WTC11 (cell line): Measurements from ENCODE around the gene GIGYF1. TPM values are rescaled to one million over a fixed set of nuclear protein-coding genes. Genes with fewer than 3 reads are reported as not detected.

Experiments used
- ATAC-seq: fragments of 200-7000 bp; cut with Tn5 transposase; 2 replicates; pipeline ENCODE4 v1.10.0; 2021; ENCODE audit warnings: mild to moderate bottlenecking, moderate library complexity
- CTCF ChIA-PET: fragments of 300-600 bp; sonication (Branson Sonifier 250); formaldehyde crosslinking; loops from one replicate; lab custom pipeline; 2021; ENCODE audit warnings: antibody characterized with exemption; lab: Charles Lee
- POLR2A ChIA-PET: fragments of 350-600 bp; sonication (Branson Sonifier 250); formaldehyde crosslinking; loops from one replicate; lab custom pipeline; 2021; ENCODE audit warnings: antibody characterized with exemption; lab: Charles Lee
- DNase-seq: peaks from one replicate; pipeline ENCODE4 v3.0.0; 2021; ENCODE audit warnings: low spot score
- H3K27ac Mint-ChIP-seq: 2 replicates; pipeline ENCODE4 v1.8.0; 2021; ENCODE audit warnings: mixed read lengths
- H3K27me3 Mint-ChIP-seq: 2 replicates; pipeline ENCODE4 v1.8.0; 2021; ENCODE audit warnings: low read depth, mild to moderate bottlenecking, moderate library complexity, mixed read lengths
- H3K36me3 Mint-ChIP-seq: 2 replicates; pipeline ENCODE4 v1.8.0; 2021; ENCODE audit warnings: mixed read lengths
- H3K4me1 Mint-ChIP-seq: 2 replicates; pipeline ENCODE4 v1.8.0; 2022; ENCODE audit warnings: mixed read lengths
- H3K4me3 Mint-ChIP-seq: 2 replicates; pipeline ENCODE4 v1.8.0; 2021; ENCODE audit warnings: mild to moderate bottlenecking, moderate library complexity, mixed read lengths
- H3K9me3 Mint-ChIP-seq: 2 replicates; pipeline ENCODE4 v1.8.0; 2021; ENCODE audit warnings: mixed read lengths
- CREB1 ChIP-seq: sonication (generic); formaldehyde crosslinking; IDR thresholded peaks from 2 replicates; pipeline ENCODE4 v1.8.0; 2023; ENCODE audit warnings: mild to moderate bottlenecking, missing genetic modification reagents
- ESRRA ChIP-seq: sonication (generic); formaldehyde crosslinking; IDR thresholded peaks from 2 replicates; pipeline ENCODE4 v1.8.1; 2022; ENCODE audit warnings: mild to moderate bottlenecking, missing genetic modification reagents, borderline replicate concordance
- ETV6 ChIP-seq: sonication (generic); formaldehyde crosslinking; IDR thresholded peaks from 2 replicates; pipeline ENCODE4 v1.8.1; 2022; ENCODE audit warnings: mild to moderate bottlenecking, missing genetic modification reagents
- GABPB1 ChIP-seq: sonication (generic); formaldehyde crosslinking; IDR thresholded peaks from 2 replicates; pipeline ENCODE4 v1.8.1; 2023; ENCODE audit warnings: mild to moderate bottlenecking, missing genetic modification reagents
- HMGA2 ChIP-seq: fragments of 250-450 bp; sonication (Bioruptor Pico); IDR thresholded peaks from 2 replicates; pipeline ENCODE4 v1.4.0; 2021; ENCODE audit warnings: mild to moderate bottlenecking, moderate library complexity
- KAT7 ChIP-seq: sonication (generic); formaldehyde crosslinking; IDR thresholded peaks from 2 replicates; pipeline ENCODE4 v1.8.1; 2023; ENCODE audit warnings: missing genetic modification reagents, mild to moderate bottlenecking, borderline replicate concordance
- NR1H2 ChIP-seq: sonication (generic); formaldehyde crosslinking; IDR thresholded peaks from 2 replicates; pipeline ENCODE4 v1.9.0; 2021; ENCODE audit warnings: mild to moderate bottlenecking, moderate library complexity, missing genetic modification reagents
- RORB ChIP-seq: fragments of 250-450 bp; sonication (Bioruptor Pico); IDR thresholded peaks from 2 replicates; pipeline ENCODE4 v1.9.0; 2021; ENCODE audit warnings: mild to moderate bottlenecking
- SMAD3 ChIP-seq: sonication (generic); formaldehyde crosslinking; IDR thresholded peaks from 2 replicates; pipeline ENCODE4 v1.8.0; 2022; ENCODE audit warnings: missing genetic modification reagents, mild to moderate bottlenecking, borderline replicate concordance
- TCF7 ChIP-seq: sonication (generic); formaldehyde crosslinking; IDR thresholded peaks from 2 replicates; pipeline ENCODE4 v1.8.0; 2022; ENCODE audit warnings: mild to moderate bottlenecking, low read depth, missing genetic modification reagents, moderate library complexity
- TP53 ChIP-seq: sonication (generic); formaldehyde crosslinking; IDR thresholded peaks from 2 replicates; pipeline ENCODE4 v1.8.1; 2023; ENCODE audit warnings: mild to moderate bottlenecking, missing genetic modification reagents
- ZNF121 ChIP-seq: sonication (generic); formaldehyde crosslinking; IDR thresholded peaks from 2 replicates; pipeline ENCODE4 v1.8.0; 2023; ENCODE audit warnings: missing genetic modification reagents
- total RNA-seq: library from RNA; stranded (reverse); gene quantifications from 3 replicates; pipeline ENCODE4 v1.2.3, GENCODE V29; 2021
- TF ChIP-seq, protein P1 (sequence below): fragments of 250-450 bp; sonication (Bioruptor Pico); IDR thresholded peaks from 2 replicates; pipeline ENCODE4 v1.9.0; 2021; ENCODE audit warnings: moderate library complexity, mild to moderate bottlenecking, inconsistent platforms, borderline replicate concordance
- TF ChIP-seq, protein P2 (sequence below): sonication (generic); formaldehyde crosslinking; IDR thresholded peaks from 2 replicates; pipeline ENCODE4 v1.8.1; 2023; ENCODE audit warnings: mild to moderate bottlenecking, missing genetic modification reagents, moderate library complexity
- TF ChIP-seq, protein P3 (sequence below): fragments of 200-600 bp; IDR thresholded peaks from 2 replicates; pipeline ENCODE4 v1.8.0; 2022; ENCODE audit warnings: antibody characterized with exemption
- TF ChIP-seq, protein P4 (sequence below): sonication (generic); formaldehyde crosslinking; IDR thresholded peaks from 2 replicates; pipeline ENCODE4 v1.8.0; 2022; ENCODE audit warnings: mild to moderate bottlenecking, missing genetic modification reagents
- TF ChIP-seq, protein P5 (sequence below): sonication (generic); formaldehyde crosslinking; IDR thresholded peaks from 2 replicates; pipeline ENCODE4 v1.8.1; 2023; ENCODE audit warnings: mild to moderate bottlenecking, moderate library complexity, missing genetic modification reagents
- TF ChIP-seq, protein P6 (sequence below): sonication (generic); formaldehyde crosslinking; IDR thresholded peaks from 2 replicates; pipeline ENCODE4 v1.8.1; 2023; ENCODE audit warnings: mild to moderate bottlenecking, missing genetic modification reagents
- TF ChIP-seq, protein P7 (sequence below): sonication (generic); formaldehyde crosslinking; IDR thresholded peaks from 2 replicates; pipeline ENCODE4 v1.8.1; 2022; ENCODE audit warnings: mild to moderate bottlenecking, moderate library complexity, missing genetic modification reagents

Gene GIGYF1
- total RNA-seq, 1 experiment from 2014 or later, result 130 TPM

DNA sequence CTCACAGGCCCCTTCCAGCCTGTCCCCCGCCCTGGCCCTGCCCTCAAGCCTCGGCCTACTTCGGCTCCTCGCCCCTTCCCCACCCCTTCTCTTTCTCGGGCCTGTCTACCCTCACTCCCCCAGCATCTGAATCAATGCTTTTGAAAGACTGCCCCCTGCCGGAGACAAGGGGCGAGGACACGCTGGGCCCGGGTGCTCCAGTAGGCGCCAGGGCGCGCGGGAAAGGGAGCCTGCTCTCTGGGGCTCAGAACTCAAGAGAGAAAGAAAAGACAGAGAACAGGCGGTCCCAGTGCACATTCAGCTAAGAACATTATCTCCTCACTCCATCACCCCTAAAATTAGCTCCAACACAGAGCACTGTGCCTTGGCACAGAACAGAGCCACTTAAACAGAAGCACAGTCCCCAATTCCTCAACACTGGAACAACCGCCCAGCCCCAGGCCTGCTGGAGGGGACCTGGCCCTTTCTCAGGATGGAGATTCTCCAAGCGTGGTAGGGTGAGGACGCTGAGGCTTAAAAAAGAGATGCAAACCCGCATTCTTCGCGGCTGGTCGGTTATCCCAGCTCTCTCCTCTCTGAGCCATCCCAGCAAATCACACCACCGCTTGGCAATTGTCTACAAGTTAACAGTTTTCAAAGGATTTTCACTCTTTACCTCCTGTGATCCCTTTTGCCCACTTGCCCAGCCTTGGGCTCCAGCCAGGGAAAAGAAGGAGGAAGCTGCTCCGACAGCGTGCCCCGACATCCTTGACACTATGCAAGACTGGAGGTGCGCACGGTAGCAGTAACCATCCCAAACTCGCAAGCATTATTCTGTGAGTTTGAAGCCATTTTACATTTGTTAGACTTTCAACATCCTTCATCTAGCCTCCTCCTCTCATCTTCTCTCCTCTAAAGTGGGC lies 2.1 kb downstream of the GIGYF1 start:
- peak; percentile 78 for ATAC-seq
- Mint-ChIP-seq H3K9me3 (no peaks in the 10 kb centered on the region), H3K36me3 (peaks cover 26% of the 10 kb centered on the region), H3K27ac (peak overlapping the region; percentile 97), H3K27me3 (no peaks in the 10 kb centered on the region), H3K4me1 (peaks cover 42% of the 10 kb centered on the region), H3K4me3 (peak overlapping the region; percentile 96)
- CTCF ChIA-PET, result interaction anchor here (0.6 to 8.5 kb wide), 38 partner anchors 9 to 1111 kb away, joined by 3 to 108 read pairs (median 4); partner anchors contain the start of genes EPO, FBXO24, GNB2 and LRCH4
- no peak for TF ChIP-seq ESRRA
- peak; percentile 55; the same call in 1 of the 2 replicates for TF ChIP-seq ETV6 (CRISPR knock-in tag)
- TF ChIP-seq CREB1 (CRISPR knock-in tag), result no peak
- TF ChIP-seq, protein P1, sequence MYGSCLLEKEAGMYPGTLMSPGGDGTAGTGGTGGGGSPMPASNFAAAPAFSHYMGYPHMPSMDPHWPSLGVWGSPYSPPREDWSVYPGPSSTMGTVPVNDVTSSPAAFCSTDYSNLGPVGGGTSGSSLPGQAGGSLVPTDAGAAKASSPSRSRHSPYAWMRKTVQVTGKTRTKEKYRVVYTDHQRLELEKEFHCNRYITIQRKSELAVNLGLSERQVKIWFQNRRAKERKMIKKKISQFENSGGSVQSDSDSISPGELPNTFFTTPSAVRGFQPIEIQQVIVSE (CRISPR knock-in tag), result no peak
- TF ChIP-seq, protein P2, sequence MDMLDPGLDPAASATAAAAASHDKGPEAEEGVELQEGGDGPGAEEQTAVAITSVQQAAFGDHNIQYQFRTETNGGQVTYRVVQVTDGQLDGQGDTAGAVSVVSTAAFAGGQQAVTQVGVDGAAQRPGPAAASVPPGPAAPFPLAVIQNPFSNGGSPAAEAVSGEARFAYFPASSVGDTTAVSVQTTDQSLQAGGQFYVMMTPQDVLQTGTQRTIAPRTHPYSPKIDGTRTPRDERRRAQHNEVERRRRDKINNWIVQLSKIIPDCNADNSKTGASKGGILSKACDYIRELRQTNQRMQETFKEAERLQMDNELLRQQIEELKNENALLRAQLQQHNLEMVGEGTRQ (CRISPR knock-in tag), result peak; percentile 11; the same call in 1 of the 2 replicates
- TF ChIP-seq ZNF121, result no peak
- TF ChIP-seq TP53, result no peak
- TF ChIP-seq, protein P3, sequence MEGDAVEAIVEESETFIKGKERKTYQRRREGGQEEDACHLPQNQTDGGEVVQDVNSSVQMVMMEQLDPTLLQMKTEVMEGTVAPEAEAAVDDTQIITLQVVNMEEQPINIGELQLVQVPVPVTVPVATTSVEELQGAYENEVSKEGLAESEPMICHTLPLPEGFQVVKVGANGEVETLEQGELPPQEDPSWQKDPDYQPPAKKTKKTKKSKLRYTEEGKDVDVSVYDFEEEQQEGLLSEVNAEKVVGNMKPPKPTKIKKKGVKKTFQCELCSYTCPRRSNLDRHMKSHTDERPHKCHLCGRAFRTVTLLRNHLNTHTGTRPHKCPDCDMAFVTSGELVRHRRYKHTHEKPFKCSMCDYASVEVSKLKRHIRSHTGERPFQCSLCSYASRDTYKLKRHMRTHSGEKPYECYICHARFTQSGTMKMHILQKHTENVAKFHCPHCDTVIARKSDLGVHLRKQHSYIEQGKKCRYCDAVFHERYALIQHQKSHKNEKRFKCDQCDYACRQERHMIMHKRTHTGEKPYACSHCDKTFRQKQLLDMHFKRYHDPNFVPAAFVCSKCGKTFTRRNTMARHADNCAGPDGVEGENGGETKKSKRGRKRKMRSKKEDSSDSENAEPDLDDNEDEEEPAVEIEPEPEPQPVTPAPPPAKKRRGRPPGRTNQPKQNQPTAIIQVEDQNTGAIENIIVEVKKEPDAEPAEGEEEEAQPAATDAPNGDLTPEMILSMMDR, result peak; percentile 91
- TF ChIP-seq, protein P4, sequence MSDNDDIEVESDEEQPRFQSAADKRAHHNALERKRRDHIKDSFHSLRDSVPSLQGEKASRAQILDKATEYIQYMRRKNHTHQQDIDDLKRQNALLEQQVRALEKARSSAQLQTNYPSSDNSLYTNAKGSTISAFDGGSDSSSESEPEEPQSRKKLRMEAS, result peak; percentile 27; the same call in 1 of the 2 replicates
- TF ChIP-seq SMAD3 (CRISPR knock-in tag), result no peak
- TF ChIP-seq, protein P5, sequence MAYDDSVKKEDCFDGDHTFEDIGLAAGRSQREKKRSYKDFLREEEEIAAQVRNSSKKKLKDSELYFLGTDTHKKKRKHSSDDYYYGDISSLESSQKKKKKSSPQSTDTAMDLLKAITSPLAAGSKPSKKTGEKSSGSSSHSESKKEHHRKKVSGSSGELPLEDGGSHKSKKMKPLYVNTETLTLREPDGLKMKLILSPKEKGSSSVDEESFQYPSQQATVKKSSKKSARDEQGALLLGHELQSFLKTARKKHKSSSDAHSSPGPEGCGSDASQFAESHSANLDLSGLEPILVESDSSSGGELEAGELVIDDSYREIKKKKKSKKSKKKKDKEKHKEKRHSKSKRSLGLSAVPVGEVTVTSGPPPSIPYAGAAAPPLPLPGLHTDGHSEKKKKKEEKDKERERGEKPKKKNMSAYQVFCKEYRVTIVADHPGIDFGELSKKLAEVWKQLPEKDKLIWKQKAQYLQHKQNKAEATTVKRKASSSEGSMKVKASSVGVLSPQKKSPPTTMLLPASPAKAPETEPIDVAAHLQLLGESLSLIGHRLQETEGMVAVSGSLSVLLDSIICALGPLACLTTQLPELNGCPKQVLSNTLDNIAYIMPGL, result 0 out of 2 replicates have a peak, but pooled peaks have one; percentile 41
- TF ChIP-seq HMGA2 (CRISPR knock-in tag), result no peak
- TF ChIP-seq KAT7, result no peak
- TF ChIP-seq, protein P6, sequence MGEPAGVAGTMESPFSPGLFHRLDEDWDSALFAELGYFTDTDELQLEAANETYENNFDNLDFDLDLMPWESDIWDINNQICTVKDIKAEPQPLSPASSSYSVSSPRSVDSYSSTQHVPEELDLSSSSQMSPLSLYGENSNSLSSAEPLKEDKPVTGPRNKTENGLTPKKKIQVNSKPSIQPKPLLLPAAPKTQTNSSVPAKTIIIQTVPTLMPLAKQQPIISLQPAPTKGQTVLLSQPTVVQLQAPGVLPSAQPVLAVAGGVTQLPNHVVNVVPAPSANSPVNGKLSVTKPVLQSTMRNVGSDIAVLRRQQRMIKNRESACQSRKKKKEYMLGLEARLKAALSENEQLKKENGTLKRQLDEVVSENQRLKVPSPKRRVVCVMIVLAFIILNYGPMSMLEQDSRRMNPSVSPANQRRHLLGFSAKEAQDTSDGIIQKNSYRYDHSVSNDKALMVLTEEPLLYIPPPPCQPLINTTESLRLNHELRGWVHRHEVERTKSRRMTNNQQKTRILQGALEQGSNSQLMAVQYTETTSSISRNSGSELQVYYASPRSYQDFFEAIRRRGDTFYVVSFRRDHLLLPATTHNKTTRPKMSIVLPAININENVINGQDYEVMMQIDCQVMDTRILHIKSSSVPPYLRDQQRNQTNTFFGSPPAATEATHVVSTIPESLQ (CRISPR knock-in tag), result no peak
- TF ChIP-seq, protein P7, sequence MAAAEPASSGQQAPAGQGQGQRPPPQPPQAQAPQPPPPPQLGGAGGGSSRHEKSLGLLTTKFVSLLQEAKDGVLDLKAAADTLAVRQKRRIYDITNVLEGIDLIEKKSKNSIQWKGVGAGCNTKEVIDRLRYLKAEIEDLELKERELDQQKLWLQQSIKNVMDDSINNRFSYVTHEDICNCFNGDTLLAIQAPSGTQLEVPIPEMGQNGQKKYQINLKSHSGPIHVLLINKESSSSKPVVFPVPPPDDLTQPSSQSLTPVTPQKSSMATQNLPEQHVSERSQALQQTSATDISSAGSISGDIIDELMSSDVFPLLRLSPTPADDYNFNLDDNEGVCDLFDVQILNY (CRISPR knock-in tag), result peak; percentile 39; the same call in 1 of the 2 replicates
- no peak for TF ChIP-seq NR1H2 (CRISPR knock-in tag)
- no peak for TF ChIP-seq TCF7 (CRISPR knock-in tag)
- TF ChIP-seq RORB, result no peak
- TF ChIP-seq GABPB1 (CRISPR knock-in tag), result no peak
- POLR2A ChIA-PET, result interaction anchor here (0.6 to 5.4 kb wide), 5 partner anchors 13 to 135 kb away, joined by 3 to 30 read pairs (median 4); partner anchors contain the start of genes EPHB4, FBXO24 and POP7
- peak; percentile 91 for DNase-seq
